ENCODE measurements around the gene ZPR1. TPM values are rescaled to one million over a fixed set of nuclear protein-coding genes. Genes with fewer than 3 reads are reported as not detected.
"Not testable (repeated sequence)": the region's sequence is repeated elsewhere in the genome, so short reads cannot be mapped to it uniquely, and the experiment has no call there.

The ZPR1 gene
- total RNA-seq, 2 experiments from 2014 or later, result 117 to 118 TPM

GRCh38 chr11:116804001-116804400 is 16.2 kb upstream of the ZPR1 start:
- ATAC-seq (ENCODE audit: poor library complexity) (no peak), DNase-seq (no peak)
- no peak overlapping the region for H3K27ac ChIP-seq (ENCODE audit: low read depth in 1 of 2, low read length in 2 of 2)
- H3K4me3 Mint-ChIP-seq, result no peak overlapping the region
- CTCF ChIA-PET, result no interaction called here
- intact Hi-C loops (cut with DNase I, micrococcal nuclease), result no loop called here
- peaks cover 18% of the 10 kb centered on the region for H3K27me3 Mint-ChIP-seq
- H3K4me1 Mint-ChIP-seq (ENCODE audit: low read depth), result no peaks in the 10 kb centered on the region
- no peaks in the 10 kb centered on the region for H3K36me3 ChIP-seq (ENCODE audit: insufficient read depth, low read length)
- H3K4me3 ChIP-seq (ENCODE audit: low read length), result no peak overlapping the region
- TF ChIP-seq, protein P1, sequence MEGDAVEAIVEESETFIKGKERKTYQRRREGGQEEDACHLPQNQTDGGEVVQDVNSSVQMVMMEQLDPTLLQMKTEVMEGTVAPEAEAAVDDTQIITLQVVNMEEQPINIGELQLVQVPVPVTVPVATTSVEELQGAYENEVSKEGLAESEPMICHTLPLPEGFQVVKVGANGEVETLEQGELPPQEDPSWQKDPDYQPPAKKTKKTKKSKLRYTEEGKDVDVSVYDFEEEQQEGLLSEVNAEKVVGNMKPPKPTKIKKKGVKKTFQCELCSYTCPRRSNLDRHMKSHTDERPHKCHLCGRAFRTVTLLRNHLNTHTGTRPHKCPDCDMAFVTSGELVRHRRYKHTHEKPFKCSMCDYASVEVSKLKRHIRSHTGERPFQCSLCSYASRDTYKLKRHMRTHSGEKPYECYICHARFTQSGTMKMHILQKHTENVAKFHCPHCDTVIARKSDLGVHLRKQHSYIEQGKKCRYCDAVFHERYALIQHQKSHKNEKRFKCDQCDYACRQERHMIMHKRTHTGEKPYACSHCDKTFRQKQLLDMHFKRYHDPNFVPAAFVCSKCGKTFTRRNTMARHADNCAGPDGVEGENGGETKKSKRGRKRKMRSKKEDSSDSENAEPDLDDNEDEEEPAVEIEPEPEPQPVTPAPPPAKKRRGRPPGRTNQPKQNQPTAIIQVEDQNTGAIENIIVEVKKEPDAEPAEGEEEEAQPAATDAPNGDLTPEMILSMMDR (IDR thresholded peaks at IDR 0.05), result no peak
- no peaks in the 10 kb centered on the region for H3K4me1 ChIP-seq (ENCODE audit: insufficient read depth, low read length)
- H3K9me3 ChIP-seq (ENCODE audit: control insufficient read depth in 1 of 2, insufficient read depth in 1 of 2, low read length in 2 of 2), result no peaks in the 10 kb centered on the region
- POLR2A ChIA-PET, result no interaction called here
- peaks cover 0 to 2% of the 10 kb centered on the region in 2 experiments for H3K27me3 ChIP-seq (ENCODE audit: control insufficient read depth in 1 of 2, insufficient read depth in 2 of 2, low read length in 2 of 2)
- H3K36me3 Mint-ChIP-seq (ENCODE audit: low read depth), result no peaks in the 10 kb centered on the region
- no peak overlapping the region for H3K27ac Mint-ChIP-seq
- no peaks in the 10 kb centered on the region for H3K9me3 Mint-ChIP-seq

DNA sequence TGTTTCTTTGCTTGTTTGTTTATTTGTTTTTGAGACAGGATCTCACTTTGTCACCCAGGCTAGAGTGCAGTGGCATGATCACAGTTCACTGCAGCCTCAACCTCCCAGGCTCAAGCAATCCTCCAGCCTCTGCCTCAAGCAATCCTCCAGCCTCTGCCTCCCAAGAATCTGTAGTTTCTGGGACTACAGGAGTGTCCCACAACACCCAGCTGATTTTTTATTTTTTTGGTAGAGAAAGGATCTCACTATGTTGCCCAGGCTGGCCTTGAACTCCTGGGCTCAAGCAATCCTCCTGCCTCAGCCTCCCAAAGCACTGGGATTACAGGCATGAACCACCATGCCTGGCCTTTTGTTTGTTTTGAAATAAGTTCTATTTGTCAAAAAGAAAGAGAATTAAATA is 13.8 kb upstream of the ZPR1 start:
- H3K9me3 ChIP-seq (ENCODE audit: control insufficient read depth in 1 of 2, insufficient read depth in 1 of 2, low read length in 2 of 2); H3K27me3 ChIP-seq (ENCODE audit: control insufficient read depth in 1 of 2, insufficient read depth in 2 of 2, low read length in 2 of 2); H3K36me3 Mint-ChIP-seq (ENCODE audit: low read depth); H3K4me3 ChIP-seq (ENCODE audit: low read length); H3K27ac ChIP-seq (ENCODE audit: low read depth in 1 of 2, low read length in 2 of 2); DNase-seq; H3K4me1 Mint-ChIP-seq (ENCODE audit: low read depth); POLR2A ChIA-PET; H3K4me3 Mint-ChIP-seq; H3K27ac Mint-ChIP-seq; intact Hi-C loops (cut with DNase I, micrococcal nuclease); H3K36me3 ChIP-seq (ENCODE audit: insufficient read depth, low read length); ATAC-seq (ENCODE audit: poor library complexity); H3K4me1 ChIP-seq (ENCODE audit: insufficient read depth, low read length); CTCF ChIA-PET; H3K9me3 Mint-ChIP-seq: not testable (repeated sequence)
- H3K27me3 Mint-ChIP-seq, result peaks cover 17% of the 10 kb centered on the region

DNA sequence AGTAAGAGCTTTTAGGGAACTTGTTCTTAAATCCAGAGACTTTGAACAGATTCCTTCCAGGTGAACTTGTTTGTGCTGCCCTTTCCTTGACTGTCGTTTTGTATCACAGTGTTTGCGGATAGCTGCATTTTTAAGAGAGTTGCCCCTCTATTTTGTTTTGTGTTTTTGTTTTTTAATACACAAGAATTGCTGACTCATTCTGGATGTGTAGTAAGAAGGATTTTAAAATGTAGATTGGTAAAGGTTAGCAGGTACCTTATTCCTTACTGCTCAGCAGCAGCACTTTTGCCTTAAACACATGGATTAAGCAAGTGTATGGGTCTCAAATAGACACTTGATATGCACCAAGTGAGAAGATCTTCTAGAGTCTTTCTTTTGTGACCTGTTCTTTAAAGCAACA is 12.8 kb upstream of the ZPR1 start:
- POLR2A ChIA-PET, result no interaction called here
- intact Hi-C loops (cut with DNase I, micrococcal nuclease), result no loop called here
- TF ChIP-seq, protein P1 (IDR thresholded peaks at IDR 0.05), result no peak
- H3K36me3 Mint-ChIP-seq (ENCODE audit: low read depth), result no peaks in the 10 kb centered on the region
- no peaks in the 10 kb centered on the region for H3K4me1 Mint-ChIP-seq (ENCODE audit: low read depth)
- no peak for ATAC-seq (ENCODE audit: poor library complexity)
- H3K4me3 ChIP-seq (ENCODE audit: low read length), result no peak overlapping the region
- H3K27ac Mint-ChIP-seq, result no peak overlapping the region
- H3K36me3 ChIP-seq (ENCODE audit: insufficient read depth, low read length), result no peaks in the 10 kb centered on the region
- DNase-seq, result no peak
- no peak overlapping the region for H3K4me3 Mint-ChIP-seq
- H3K27me3 ChIP-seq (ENCODE audit: control insufficient read depth in 1 of 2, insufficient read depth in 2 of 2, low read length in 2 of 2), result peaks cover 0 to 2% of the 10 kb centered on the region in 2 experiments
- CTCF ChIA-PET, result interaction anchor here (2.1 kb wide), 1 partner anchor 9 kb away, joined by 8 read pairs; the partner anchor contains the start of gene APOA5
- peaks cover 20% of the 10 kb centered on the region for H3K27me3 Mint-ChIP-seq
- no peaks in the 10 kb centered on the region for H3K9me3 Mint-ChIP-seq
- no peaks in the 10 kb centered on the region for H3K4me1 ChIP-seq (ENCODE audit: insufficient read depth, low read length)
- no peaks in the 10 kb centered on the region for H3K9me3 ChIP-seq (ENCODE audit: control insufficient read depth in 1 of 2, insufficient read depth in 1 of 2, low read length in 2 of 2)
- no peak overlapping the region for H3K27ac ChIP-seq (ENCODE audit: low read depth in 1 of 2, low read length in 2 of 2)

GRCh38 chr11:116798368-116798767 is 10.5 kb upstream of the ZPR1 start:
- ChIA-PET POLR2A (no interaction called here), CTCF (interaction anchor here (0.7 kb wide), 1 partner anchor 485 kb away, joined by 3 read pairs; no protein-coding TSS in a partner anchor)
- H3K9me3 ChIP-seq (ENCODE audit: control insufficient read depth in 1 of 2, insufficient read depth in 1 of 2, low read length in 2 of 2), result no peaks in the 10 kb centered on the region
- intact Hi-C loops (cut with DNase I, micrococcal nuclease), result no loop called here
- H3K27ac ChIP-seq (ENCODE audit: low read depth in 1 of 2, low read length in 2 of 2), result no peak overlapping the region
- H3K4me3 Mint-ChIP-seq, result no peak overlapping the region
- no peaks in the 10 kb centered on the region for H3K36me3 Mint-ChIP-seq (ENCODE audit: low read depth)
- H3K36me3 ChIP-seq (ENCODE audit: insufficient read depth, low read length), result no peaks in the 10 kb centered on the region
- H3K27ac Mint-ChIP-seq, result no peak overlapping the region
- H3K9me3 Mint-ChIP-seq, result no peaks in the 10 kb centered on the region
- no peak for ATAC-seq (ENCODE audit: poor library complexity)
- peaks cover 0 to 2% of the 10 kb centered on the region in 2 experiments for H3K27me3 ChIP-seq (ENCODE audit: control insufficient read depth in 1 of 2, insufficient read depth in 2 of 2, low read length in 2 of 2)
- no peak overlapping the region for H3K4me3 ChIP-seq (ENCODE audit: low read length)
- no peak for DNase-seq
- TF ChIP-seq, protein P1 (IDR thresholded peaks at IDR 0.05), result no peak
- H3K27me3 Mint-ChIP-seq, result peaks cover 20% of the 10 kb centered on the region
- H3K4me1 ChIP-seq (ENCODE audit: insufficient read depth, low read length), result no peaks in the 10 kb centered on the region
- H3K4me1 Mint-ChIP-seq (ENCODE audit: low read depth), result no peaks in the 10 kb centered on the region
